IMR-90 (cell line): ENCODE measurements around the gene EMD.
A peak's percentile ranks its signal among the peaks of the same experiment; 100 is the strongest.

Source experiments
- BHLHE40 ChIP-seq: fragments of 150-350 bp; IDR thresholded peaks from 2 replicates; pipeline ENCODE4 v1.6.1; 2016; ENCODE audit warnings: mild to moderate bottlenecking, low read depth, low read length
- ELK1 ChIP-seq: fragments of 150-350 bp; IDR thresholded peaks from 2 replicates; pipeline ENCODE4 v1.6.1; 2016; ENCODE audit warnings: low read depth, mild to moderate bottlenecking, low read length, moderate library complexity, borderline replicate concordance
- FOS ChIP-seq: fragments of 150-350 bp; IDR thresholded peaks from 2 replicates; pipeline ENCODE4 v1.6.1; 2016; ENCODE audit warnings: low read depth, low read length
- NFE2L2 ChIP-seq: fragments of 150-350 bp; IDR thresholded peaks from 2 replicates; pipeline ENCODE4 v1.6.1; 2016; ENCODE audit warnings: low read depth, mild to moderate bottlenecking, low read length
- POLR2A ChIP-seq: IDR thresholded peaks from 2 replicates; pipeline ENCODE4 v1.6.1; 2012; ENCODE audit warnings: mild to moderate bottlenecking, low read depth, low read length
- SMC3 ChIP-seq: fragments of 150-350 bp; IDR thresholded peaks from 2 replicates; pipeline ENCODE4 v1.6.1; 2016; ENCODE audit warnings: low read depth, mild to moderate bottlenecking, antibody characterized with exemption, low read length, moderate library complexity
- TF ChIP-seq, protein P1 (sequence below): conservative IDR thresholded peaks from 2 replicates; pipeline ENCODE4 v1.5.1; 2012; ENCODE audit warnings: mild to moderate bottlenecking, low read depth, low read length, improper control_type of control experiment
- TF ChIP-seq, protein P2 (sequence below): fragments of 150-350 bp; IDR thresholded peaks from 2 replicates; pipeline ENCODE4 v1.6.1; 2017; ENCODE audit warnings: mild to moderate bottlenecking, antibody characterized with exemption, low read length, low read depth

DNA sequence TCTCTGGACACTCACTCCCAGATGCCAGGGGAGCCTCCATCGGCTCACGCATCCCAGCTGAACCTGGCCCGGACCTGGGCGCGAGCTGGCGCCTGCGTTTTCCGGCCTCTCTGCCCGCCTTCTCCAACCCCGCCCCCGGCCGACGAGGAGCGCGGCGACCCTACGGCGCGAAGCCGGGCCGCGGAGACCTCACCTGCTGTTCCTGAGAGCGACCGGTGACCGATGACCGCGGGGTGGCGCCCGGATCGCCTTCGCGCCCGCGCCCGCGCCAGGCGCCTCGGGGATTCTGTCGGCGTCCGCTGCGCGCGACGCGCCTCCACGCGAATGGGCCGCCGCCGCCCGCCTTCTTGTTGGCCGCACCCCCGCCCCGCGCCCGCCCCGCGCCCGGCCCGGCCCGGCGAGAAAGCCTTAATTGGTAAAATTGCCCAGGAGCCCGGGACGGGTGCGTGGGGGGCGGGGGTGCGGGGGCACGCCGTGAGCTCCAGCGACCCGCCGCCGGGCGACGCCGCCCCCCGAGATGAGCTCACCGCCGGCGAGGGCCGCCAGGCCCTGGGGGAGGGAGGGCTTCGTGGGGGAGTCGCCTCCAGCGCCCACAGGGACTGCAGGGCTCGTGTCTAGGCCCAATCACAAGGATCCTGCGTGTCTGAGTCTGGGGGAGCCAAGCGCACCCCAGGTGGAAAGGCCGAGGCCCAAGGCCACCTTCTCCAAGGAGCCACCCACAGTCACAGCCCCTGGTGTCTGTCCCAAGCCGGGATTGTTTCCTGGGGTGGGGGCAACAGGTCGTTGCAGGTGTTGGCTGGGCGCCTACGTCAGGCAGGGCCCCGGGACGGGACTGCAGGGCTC lies 4.6 kb upstream of the EMD start, which contains the start of gene FLNA:
- TF ChIP-seq, protein P1, sequence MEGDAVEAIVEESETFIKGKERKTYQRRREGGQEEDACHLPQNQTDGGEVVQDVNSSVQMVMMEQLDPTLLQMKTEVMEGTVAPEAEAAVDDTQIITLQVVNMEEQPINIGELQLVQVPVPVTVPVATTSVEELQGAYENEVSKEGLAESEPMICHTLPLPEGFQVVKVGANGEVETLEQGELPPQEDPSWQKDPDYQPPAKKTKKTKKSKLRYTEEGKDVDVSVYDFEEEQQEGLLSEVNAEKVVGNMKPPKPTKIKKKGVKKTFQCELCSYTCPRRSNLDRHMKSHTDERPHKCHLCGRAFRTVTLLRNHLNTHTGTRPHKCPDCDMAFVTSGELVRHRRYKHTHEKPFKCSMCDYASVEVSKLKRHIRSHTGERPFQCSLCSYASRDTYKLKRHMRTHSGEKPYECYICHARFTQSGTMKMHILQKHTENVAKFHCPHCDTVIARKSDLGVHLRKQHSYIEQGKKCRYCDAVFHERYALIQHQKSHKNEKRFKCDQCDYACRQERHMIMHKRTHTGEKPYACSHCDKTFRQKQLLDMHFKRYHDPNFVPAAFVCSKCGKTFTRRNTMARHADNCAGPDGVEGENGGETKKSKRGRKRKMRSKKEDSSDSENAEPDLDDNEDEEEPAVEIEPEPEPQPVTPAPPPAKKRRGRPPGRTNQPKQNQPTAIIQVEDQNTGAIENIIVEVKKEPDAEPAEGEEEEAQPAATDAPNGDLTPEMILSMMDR = 0 out of 2 replicates have a peak, but pooled peaks have one; percentile 14
- TF ChIP-seq, protein P2, sequence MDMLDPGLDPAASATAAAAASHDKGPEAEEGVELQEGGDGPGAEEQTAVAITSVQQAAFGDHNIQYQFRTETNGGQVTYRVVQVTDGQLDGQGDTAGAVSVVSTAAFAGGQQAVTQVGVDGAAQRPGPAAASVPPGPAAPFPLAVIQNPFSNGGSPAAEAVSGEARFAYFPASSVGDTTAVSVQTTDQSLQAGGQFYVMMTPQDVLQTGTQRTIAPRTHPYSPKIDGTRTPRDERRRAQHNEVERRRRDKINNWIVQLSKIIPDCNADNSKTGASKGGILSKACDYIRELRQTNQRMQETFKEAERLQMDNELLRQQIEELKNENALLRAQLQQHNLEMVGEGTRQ = no peak
- TF ChIP-seq POLR2A = no peak
- TF ChIP-seq ELK1 = no peak
- no peak for TF ChIP-seq FOS
- TF ChIP-seq SMC3 = no peak
- no peak for TF ChIP-seq BHLHE40
- TF ChIP-seq NFE2L2 = no peak
